Hippocampal formation (tissue), 2 donors: Measurements from ENCODE around the gene RANBP2.
A peak's percentile ranks its signal among the peaks of the same experiment; 100 is the strongest.
"Not testable (repeated sequence)": the region's sequence is repeated elsewhere in the genome, so short reads cannot be mapped to it uniquely, and the experiment has no call there.

Source experiments
- DNase-seq, 2 donors: peaks; one replicate each; lab custom pipeline; 2025; lab: John Stamatoyannopoulos, UW

The RANBP2 gene

DNA sequence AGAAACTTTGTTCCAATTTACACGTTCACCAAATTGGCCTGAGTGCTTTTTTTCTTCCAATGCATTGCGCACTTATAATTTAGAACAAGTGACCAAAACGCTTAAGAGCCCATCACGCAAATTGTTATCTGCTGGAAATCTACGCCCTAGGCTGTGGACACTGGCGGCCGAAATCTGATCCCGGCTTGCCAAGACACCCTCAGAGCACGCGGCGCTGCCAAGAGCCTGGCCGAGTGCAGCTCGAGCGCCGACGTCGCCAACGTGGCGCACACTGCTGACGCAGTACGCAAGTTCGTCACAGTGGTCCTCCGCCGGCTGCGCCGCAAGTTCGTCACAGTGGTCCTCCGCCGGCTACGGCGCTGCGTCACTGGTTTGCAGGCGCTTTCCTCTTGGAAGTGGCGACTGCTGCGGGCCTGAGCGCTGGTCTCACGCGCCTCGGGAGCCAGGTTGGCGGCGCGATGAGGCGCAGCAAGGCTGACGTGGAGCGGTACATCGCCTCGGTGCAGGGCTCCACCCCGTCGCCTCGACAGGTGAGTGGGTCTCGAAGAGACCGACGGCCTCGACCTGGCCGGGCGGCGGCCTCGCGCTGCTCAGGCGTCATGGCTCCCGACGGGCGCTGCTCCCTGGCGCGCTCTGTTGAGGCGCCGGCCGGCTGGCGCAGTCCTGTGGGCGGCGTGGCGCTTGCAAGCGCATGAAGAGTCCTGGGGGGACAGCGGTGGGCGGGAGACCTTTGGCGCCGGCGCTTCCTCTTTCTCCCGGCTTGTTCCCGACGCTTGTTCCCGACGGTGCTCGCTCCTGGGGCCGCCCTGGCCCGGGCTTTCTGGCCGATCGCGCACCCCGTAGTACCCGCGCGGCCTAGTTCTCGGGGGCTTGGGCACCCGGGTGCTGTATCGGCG, at the start of gene RANBP2:
RANBP2 (plus strand) TSS at position 334 of the 896 bp plus-strand sequence; CDS start at position 459, 125 bp downstream.
- DNase-seq: peak; percentile 85 to 87

DNA sequence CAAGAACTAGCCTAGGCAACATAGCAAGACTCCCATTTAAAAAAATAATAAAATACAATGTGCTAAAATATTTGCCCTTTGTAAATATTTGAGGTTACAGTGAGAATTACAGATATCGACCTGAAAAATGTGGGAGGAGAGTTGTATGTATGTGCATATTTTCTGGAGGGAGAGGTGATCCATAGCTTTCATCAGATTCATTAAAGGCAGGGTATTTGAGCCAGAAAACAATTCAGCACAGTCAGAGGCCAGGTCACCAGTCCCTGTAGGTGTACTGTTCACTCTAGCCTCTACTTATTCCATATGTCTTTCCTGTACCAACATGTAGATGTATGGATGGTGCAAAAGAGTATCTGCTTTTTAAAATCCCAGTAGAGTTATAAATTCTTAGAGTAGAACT, 49.0 kb upstream of the RANBP2 start:
- not testable (repeated sequence) for DNase-seq

DNA sequence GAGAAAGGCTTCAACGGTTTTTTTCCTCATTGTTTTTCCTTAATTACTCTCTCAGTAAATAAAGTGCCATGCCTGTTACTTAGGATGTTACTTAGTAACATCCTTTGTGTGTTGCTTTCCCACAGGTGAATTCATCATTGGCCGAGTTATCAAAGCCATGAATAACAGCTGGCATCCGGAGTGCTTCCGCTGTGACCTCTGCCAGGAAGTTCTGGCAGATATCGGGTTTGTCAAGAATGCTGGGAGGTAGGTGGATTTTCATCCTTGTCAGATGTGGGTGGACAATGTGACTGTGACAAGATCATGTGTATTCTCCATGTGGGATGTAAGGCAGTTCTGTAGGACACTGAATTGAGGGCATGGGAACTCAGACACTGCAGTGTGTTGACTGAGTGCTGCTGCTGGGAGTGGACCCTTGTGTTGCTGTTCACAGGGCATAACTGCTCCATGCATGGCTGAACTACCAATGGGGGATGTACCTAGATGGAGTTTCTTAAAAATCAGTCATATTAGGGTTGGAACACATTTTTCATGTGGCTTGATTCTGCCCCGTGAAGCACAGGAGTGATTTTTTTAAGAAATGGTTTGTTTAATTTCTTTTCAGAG, 47.0 kb upstream of the RANBP2 start:
- not testable (repeated sequence) for DNase-seq

DNA sequence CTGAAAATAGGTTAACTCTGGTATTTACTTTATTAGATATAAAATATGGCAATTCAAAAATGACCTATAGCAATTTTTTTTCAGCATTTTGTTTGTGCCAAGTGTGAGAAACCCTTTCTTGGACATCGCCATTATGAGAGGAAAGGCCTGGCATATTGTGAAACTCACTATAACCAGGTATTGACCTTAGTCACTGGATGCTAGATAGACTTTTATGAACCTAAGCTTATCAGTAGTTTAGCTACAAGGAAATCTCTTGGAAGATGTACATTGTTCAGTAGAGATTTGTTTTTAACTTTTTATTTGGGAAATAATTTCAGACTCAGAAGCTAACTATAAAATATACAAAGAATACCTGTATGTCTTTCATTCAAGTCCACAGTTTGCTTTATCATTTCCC, 42.8 kb upstream of the RANBP2 start:
- DNase-seq: not testable (repeated sequence)

DNA sequence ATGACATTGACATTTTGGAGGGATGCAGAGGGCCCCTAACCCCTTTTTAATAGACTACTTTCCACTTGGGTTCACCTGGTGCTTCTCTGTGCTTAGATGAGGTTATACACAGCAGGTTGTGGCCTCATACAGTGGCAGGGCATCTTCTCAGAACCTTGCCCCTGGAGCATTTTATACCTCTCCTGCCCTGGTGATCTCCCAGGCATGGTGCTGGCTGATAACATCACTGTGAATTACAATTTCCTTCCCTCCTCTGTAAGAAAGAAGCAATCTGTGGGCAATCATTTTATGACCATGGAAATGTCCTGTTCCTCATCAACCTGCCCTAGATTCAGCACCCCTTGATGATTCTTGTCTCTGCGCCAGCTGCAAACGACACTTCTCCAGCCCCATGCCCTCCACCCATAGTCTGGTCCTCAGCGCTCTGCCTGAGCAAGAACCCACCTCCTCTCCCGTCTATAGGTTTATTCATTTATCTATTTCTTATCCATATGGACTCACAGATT, 42.0 kb upstream of the RANBP2 start:
- DNase-seq: not testable (repeated sequence)

DNA sequence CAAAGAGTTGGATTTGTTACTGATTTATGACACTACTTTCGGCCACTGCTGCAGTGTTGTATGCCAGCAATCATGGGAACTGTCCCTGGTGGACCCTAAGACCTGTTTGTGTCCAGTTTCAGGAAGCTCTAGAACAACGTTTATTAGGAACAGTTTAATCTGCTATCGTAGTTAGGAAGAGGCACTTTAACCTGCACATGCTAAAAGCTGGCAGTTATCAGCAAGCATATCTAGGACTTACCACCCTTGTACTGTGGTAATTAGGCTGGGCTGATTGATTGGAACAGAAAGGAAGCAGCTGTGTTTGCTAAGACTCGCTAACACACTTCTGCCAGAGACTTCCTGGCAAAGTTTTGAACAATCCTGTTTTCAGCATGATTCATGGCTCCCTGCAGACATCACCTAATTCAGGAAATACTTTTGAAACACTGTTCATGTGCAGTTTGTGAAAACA, 41.1 kb upstream of the RANBP2 start:
- DNase-seq: not testable (repeated sequence)

DNA sequence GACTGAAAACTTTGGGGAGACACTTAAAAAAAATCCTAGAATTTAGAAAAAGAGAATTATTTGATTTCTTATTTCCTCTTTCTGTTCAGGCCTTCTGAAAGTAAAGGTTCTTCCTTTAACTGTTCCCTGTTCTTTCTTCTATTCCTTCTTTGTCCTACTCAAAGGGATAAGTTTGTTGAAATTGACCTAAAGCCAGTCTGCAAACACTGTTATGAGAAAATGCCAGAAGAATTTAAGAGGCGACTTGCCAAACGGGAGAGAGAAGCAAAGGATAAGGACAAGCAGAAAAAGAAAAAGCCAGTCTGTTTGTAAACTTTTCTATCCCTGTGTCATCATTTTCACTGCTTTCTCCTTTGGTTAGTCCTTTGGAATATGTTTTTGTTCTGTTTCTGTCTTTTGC, 38.5 kb upstream of the RANBP2 start:
- DNase-seq: not testable (repeated sequence)

DNA sequence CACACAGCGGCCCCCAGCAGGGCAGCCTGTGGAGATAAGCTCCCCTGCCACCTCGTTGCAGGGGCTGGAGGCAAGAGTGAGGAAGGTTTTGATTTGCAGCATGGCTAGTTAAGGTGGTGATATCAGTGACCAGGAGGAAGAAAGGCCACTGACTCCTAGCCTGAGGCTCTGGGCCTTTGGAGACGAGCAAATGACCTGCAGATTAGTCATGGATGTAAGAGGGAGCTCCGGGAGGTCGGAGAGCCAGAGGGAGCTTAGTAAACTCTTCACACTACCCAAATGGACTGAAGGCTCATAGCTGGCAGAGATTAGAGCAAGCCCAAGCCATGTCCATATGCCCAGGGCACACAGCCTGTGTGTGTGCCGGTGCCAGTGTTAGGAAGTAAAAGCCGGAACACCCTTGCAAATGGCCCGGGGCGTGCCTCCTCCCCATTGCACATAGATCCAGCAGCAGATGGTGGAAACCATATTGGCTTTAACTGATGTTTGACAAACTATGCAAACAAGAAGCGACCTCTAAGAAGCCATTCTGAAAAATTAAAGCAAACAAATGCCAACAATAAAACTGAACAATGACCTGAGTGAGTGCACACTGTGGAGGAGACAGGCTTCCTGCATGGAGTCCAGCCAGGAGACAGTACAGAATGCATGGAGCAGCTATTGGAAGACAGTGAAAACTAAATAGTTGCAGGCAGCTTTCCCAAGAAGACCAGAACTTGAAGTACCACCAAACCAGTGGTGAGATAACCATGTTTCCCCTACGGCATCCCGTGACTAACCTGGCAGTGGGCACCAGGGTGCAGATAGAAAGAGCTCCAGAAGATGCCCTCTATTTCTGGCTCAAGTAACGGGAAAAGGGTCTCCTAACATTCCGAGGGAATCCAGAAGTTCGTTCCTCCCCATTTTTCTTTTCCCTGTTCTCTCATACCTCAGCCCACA, 30.2 kb upstream of the RANBP2 start:
- not testable (repeated sequence) for DNase-seq

DNA sequence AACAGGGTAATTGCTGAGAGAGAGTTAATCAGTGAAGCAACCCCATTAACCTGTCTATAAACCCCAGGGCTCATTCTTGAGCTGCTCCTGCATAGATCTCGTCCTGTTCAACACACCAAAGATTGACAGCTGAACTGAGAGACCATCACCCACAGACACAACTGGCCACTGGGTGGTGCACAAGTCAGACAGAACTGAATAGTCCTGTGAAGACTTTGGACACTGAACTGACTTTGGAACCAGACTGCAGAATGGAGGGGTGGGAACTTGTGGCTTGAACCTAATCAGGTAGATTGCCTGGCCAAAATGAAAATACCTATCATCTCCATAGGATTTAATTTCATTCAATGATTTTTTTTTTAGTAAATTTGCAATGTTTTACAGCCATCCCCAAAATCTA, 29.3 kb upstream of the RANBP2 start:
- not testable (repeated sequence) for DNase-seq

DNA sequence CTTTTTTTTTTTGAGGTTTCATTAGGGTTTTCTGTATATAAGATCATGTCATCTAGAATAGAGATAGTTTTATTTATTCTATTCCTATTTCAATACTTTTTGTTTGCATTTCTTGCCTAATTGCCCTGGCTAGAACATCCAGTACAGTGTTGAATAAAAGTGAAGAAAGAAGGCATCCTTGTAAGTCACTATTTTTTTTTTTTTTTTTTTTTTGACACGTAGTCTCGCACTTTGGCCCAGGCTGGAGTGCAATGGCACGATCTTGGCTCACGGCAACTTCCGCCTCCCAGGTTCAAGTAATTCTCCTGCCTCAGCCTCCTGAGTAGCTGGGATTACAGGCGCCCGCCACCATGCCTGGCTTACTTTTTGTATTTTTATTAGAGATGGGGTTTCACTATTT, 27.8 kb upstream of the RANBP2 start:
- no peak for DNase-seq

DNA sequence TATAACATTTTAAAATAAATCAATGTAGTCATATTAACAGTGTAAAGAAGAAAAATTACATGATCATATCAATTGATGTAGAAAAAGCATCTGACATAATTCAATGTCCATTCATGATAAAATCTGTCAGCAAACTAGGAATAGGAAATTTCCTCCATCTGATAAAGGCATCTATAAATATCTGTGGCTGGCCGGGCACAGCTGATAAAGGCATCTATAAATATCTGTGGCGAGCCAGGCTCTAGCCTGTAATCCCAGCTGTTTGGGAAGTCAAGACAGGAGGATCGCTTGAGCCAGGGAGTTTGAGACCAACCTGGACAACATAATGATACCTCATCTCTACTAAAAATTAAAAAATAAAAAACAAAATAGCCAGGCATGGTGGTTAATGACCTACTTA, 18.1 kb upstream of the RANBP2 start:
- DNase-seq: no peak

DNA sequence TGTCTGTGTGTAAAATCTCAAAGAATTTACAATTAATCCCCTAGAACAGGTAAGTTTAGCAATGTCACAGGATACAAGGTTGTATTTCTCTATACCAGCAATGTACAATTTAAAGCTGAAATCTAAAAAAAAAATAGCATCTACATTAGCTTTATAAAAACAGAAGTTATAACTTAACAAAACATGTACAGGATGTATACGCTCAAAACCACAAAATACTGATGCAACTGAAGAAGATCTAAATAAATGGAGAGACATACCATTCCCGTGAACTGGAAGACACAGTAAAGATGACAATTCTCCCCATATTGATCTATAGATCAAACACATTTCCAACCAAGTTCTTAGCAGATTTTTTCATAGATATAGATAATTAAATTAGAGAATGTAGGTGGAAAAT, 17.5 kb upstream of the RANBP2 start:
- no peak for DNase-seq

DNA sequence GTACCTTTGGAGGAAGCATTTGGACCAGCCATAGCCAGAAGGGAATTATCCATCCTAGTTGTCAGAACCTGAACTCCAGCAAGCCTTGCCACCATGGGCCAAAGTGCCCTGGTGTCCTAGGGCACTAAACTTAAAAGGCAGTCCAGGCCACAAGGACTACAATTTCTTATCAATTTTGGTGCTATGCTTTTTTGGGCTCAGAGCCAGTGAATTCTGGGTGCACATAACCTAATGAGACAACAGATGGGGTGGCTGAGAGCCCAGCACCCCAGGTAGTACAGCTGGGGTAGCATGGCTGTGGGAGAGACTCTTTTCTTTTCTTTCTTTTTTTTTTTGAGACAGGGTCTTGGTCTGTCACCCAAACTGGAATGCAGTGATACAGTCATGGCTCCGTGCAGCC, 14.4 kb upstream of the RANBP2 start:
- no peak for DNase-seq

DNA sequence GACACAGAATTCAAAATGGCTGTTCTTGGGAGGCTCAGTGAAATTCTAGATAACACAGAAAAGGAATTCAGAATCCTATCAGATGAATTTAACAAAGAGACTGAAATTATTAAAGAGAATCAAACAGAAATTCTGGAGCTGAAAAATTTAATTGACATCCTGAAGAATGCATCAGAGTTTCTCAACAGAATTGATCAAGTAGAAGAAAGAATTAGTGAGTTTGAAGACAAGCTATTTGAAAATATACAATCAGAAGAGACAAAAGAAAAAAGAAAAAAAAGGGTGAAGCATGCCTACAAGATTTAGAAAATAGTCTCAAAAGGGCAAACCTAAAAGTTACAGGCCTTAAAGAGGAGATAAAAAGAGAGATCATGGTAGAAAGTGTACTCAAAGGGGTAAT, 12.0 kb upstream of the RANBP2 start:
- DNase-seq: no peak

DNA sequence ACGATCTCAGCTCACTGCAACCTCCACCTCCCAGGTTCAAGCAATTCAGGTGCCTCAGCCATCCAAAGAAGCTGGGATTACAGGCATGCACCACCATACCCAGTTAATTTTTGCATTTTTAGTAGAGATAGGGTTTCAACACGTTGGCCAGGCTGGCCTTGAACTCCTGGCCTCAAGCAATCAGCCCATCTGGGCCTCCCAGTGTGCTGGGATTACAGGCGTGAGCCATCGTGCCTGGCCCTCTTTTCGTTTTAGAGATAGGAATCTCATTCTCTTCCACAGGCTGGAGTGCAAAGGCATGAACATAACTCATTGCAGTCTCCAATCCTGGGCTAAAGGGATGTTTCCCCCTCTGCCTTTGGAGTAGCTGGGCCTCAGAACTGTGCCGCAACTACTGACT, 2.3 kb upstream of the RANBP2 start:
- not testable (repeated sequence) for DNase-seq

DNA sequence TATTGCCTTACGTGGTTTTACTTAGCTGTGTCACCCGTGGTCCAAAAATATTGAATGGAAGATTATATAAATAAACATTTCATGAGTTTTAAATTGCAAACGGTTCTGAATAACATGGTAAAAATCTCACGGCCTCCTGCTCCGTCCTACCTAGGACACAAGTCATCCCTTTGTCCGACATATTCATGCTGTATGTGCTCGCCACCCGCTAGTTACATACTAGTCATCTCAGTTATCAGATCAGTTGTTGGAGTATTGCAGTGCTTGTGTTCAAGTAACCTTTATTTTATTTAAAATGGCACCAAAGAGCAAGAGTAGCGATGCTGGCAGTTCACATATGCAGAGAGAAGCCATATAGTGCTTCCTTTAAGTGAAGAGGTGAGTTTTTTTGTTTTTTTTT, 6.8 kb downstream of the RANBP2 start:
- DNase-seq: not testable (repeated sequence)

DNA sequence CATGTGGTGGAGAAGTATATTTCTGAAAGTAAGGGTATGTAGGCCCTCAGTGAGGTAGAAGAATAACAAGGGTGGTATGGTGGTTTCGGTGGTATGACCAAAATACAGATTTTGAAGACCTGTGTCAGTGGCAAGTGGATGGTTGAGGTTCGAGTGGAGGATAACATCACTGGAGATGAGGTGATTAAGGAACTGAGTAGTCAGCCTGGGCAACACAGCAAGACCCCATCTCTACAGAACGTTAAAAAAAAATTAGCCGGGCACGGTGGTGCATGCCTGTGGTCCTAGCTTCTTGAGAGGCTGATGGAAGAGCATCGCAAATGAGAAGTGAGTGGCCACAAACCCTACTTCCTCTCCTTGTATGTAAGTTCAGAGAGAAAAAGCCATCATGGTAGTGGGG, 15.4 kb downstream of the RANBP2 start:
- DNase-seq: not testable (repeated sequence)

DNA sequence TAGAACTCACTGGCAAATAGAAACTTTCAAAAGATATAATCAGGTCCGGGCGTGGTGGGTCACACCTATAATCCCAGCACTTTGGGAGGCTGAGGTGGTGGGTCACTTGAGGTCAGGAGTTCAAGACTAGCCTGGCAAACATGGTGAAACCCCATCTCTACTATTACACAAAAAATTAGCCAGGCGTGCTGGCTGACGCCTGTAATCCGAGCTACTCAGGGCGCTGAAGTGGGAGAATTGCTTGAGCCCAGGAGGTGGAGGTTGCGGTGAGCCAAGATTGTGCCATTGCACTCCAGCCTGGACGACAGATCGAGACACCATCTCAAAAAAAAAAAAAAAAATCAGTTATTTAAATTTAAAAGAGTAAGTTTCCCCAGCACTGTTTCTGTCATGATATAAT, 38.7 kb downstream of the RANBP2 start:
- not testable (repeated sequence) for DNase-seq

DNA sequence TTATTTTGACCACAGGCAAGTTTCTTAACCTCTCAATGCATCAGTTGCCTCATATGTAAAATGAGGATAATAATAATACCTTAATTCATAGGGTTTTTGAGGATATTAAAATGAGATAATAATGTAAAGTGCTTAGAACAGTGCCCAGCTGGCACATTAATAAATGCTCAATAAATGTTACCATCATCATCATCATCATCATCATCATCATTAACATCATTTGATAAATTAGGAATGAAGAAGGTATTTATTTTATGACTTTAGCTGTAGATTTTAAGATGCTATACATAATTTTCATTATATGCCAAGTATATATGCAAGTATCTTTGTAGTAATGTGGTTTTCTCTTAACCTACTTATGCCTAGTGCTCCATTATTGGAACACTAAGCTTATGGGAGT, 43.3 kb downstream of the RANBP2 start:
- DNase-seq: not testable (repeated sequence)

DNA sequence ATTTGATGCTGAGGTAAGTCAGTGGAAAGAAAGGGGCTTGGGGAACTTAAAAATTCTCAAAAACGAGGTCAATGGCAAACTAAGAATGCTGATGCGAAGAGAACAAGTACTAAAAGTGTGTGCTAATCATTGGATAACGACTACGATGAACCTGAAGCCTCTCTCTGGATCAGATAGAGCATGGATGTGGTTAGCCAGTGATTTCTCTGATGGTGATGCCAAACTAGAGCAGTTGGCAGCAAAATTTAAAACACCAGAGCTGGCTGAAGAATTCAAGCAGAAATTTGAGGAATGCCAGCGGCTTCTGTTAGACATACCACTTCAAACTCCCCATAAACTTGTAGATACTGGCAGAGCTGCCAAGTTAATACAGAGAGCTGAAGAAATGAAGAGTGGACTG, 47.4 kb downstream of the RANBP2 start:
- not testable (repeated sequence) for DNase-seq

DNA sequence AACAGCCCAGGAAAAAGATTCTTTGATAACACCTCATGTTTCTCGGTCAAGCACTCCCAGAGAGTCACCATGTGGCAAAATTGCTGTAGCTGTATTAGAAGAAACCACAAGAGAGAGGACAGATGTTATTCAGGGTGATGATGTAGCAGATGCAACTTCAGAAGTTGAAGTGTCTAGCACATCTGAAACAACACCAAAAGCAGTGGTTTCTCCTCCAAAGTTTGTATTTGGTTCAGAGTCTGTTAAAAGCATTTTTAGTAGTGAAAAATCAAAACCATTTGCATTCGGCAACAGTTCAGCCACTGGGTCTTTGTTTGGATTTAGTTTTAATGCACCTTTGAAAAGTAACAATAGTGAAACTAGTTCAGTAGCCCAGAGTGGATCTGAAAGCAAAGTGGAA, 48.6 kb downstream of the RANBP2 start:
- not testable (repeated sequence) for DNase-seq

DNA sequence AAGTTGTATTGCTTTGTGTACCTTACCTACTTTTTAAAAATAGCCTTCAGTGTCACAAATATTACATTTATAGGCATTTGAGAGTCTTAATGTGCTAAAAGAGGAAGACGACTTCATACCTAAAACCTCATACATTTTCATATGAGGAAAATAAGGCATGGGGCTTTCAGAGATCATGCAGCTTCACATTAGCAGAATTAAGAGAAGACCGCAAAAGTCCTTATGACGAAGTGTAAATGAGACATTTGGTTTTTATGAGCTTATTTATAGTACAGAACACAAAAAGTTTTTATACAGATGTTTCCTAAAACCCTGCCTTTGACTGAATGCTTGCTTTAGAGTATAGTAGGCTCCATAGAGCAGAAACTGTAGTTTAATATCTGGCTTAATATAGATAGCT, 57.2 kb downstream of the RANBP2 start:
- no peak for DNase-seq
